Endothelial cell of umbilical vein (primary cell): Measurements from ENCODE around the gene HCRT. TPM values are rescaled to one million over a fixed set of nuclear protein-coding genes. Genes with fewer than 3 reads are reported as not detected.

Experiments used
- BruUV-seq: library from RNA; stranded (reverse); fragments of 400-500 nt; replicated peaks from 2 replicates; lab custom pipeline; 2021; lab: Mats Ljungman, UMichigan
- CTCF ChIA-PET: fragments of 300-600, 350-600 bp; sonication (Branson Sonifier 250); formaldehyde crosslinking; loops from one replicate; lab custom pipeline; 2021; ENCODE audit warnings: antibody characterized with exemption, inconsistent platforms; lab: Charles Lee
- POLR2A ChIA-PET: fragments of 300-600, 350-600 bp; sonication (Branson Sonifier 250); formaldehyde crosslinking; loops from one replicate; lab custom pipeline; 2021; ENCODE audit warnings: antibody characterized with exemption, inconsistent platforms; lab: Charles Lee
- DNase-seq: peaks from one replicate; pipeline ENCODE4 v3.0.0-alpha.2; 2011; ENCODE audit warnings: low read depth, low spot score
- FAIRE-seq: peaks from 2 replicates; lab custom pipeline; 2011; peaks lifted over from hg19 to GRCh38; lab: Jason Lieb, UNC
- H2AFZ ChIP-seq: 2 replicates; pipeline ENCODE4 v1.6.0; 2012; ENCODE audit warnings: low read depth, low read length, control low read depth, inconsistent platforms
- H3K27ac ChIP-seq: 2 replicates; pipeline ENCODE4 v1.5.1; 2011; ENCODE audit warnings: low read depth, mild to moderate bottlenecking, control low read depth, low read length, moderate library complexity; ENCODE audit not compliant: insufficient read depth
- H3K27me3 ChIP-seq, 2 experiments: 2 replicates each; pipeline versions ENCODE4 v1.6.0 to v1.6.1; 2011; ENCODE audit warnings: low read length in 2 of 2, mixed read lengths in 1 of 2; ENCODE audit not compliant: control insufficient read depth in 2 of 2, insufficient read depth in 2 of 2
- H3K36me3 ChIP-seq, 2 experiments: 2 replicates in 1 of 2; 3 replicates in 1 of 2; pipeline ENCODE4 v1.5.1; 2011; ENCODE audit warnings: low read length in 2 of 2, mild to moderate bottlenecking in 1 of 2, moderate library complexity in 1 of 2; ENCODE audit not compliant: control insufficient read depth in 2 of 2, insufficient read depth in 2 of 2; ENCODE audit errors: extremely low read depth in 1 of 2
- H3K4me1 ChIP-seq: 3 replicates; pipeline ENCODE4 v1.5.1; 2011; ENCODE audit warnings: mild to moderate bottlenecking, low read length; ENCODE audit not compliant: control insufficient read depth, insufficient read depth; ENCODE audit errors: extremely low read depth
- H3K4me2 ChIP-seq: 2 replicates; pipeline ENCODE4 v1.6.1; 2011; ENCODE audit warnings: low read length, control low read depth, mixed read lengths; ENCODE audit not compliant: insufficient read depth
- H3K4me3 ChIP-seq, 3 experiments: fragments of 200-600 bp in 1 of 3; sonication (generic), shearing (Covaris generic) in 1 of 3; replicated peaks in 1 of 3; 2 replicates each; pipeline ENCODE4 v1.5.1; 2011 to 2016; ENCODE audit warnings: control low read depth in 3 of 3, low read length in 3 of 3, mild to moderate bottlenecking in 2 of 3, inconsistent platforms in 1 of 3, low read depth in 1 of 3, moderate library complexity in 1 of 3; ENCODE audit not compliant: insufficient read depth in 1 of 3
- H3K79me2 ChIP-seq: 2 replicates; pipeline ENCODE4 v1.6.0; 2012; ENCODE audit warnings: low read length, inconsistent platforms; ENCODE audit not compliant: control insufficient read depth, insufficient read depth
- H3K9ac ChIP-seq: replicated peaks from 2 replicates; pipeline ENCODE3; 2011; ENCODE audit warnings: low read length, control low read depth; ENCODE audit not compliant: insufficient read depth; ENCODE audit errors: extremely low read depth
- H3K9me1 ChIP-seq: replicated peaks from 3 replicates; pipeline ENCODE4 v1.6.0; 2011; ENCODE audit warnings: mild to moderate bottlenecking, low read length; ENCODE audit not compliant: control insufficient read depth, insufficient read depth; ENCODE audit errors: extremely low read depth
- H3K9me3 ChIP-seq: replicated peaks from 2 replicates; pipeline ENCODE4 v1.5.1; 2012; ENCODE audit warnings: low read length, inconsistent platforms; ENCODE audit not compliant: control insufficient read depth, insufficient read depth
- H4K20me1 ChIP-seq: replicated peaks from 2 replicates; pipeline ENCODE3; 2011; ENCODE audit warnings: mild to moderate bottlenecking, low read length; ENCODE audit not compliant: control insufficient read depth, insufficient read depth; ENCODE audit errors: extremely low read depth
- EZH2 ChIP-seq: IDR thresholded peaks from 2 replicates; pipeline ENCODE4 v1.6.1; 2012; ENCODE audit warnings: borderline replicate concordance, low read depth, mild to moderate bottlenecking, moderate library complexity, low read length, inconsistent platforms; ENCODE audit not compliant: severe bottlenecking
- FOS ChIP-seq: IDR thresholded peaks from 2 replicates; pipeline ENCODE4 v1.6.1; 2011; ENCODE audit warnings: mild to moderate bottlenecking, low read length, moderate library complexity, borderline replicate concordance; ENCODE audit not compliant: insufficient read depth
- GATA2 ChIP-seq: IDR thresholded peaks from 2 replicates; pipeline ENCODE4 v1.7.0; 2011; ENCODE audit warnings: low read depth, mild to moderate bottlenecking, moderate library complexity, mixed read lengths, low read length; ENCODE audit not compliant: insufficient read length, insufficient read depth
- JUN ChIP-seq: IDR thresholded peaks from 2 replicates; pipeline ENCODE4 v1.6.1; 2011; ENCODE audit warnings: borderline replicate concordance, low read depth; ENCODE audit not compliant: insufficient read length, insufficient read depth
- MYC ChIP-seq: IDR thresholded peaks from one replicate; pipeline ENCODE4 v1.6.1; 2011; ENCODE audit warnings: mild to moderate bottlenecking, low read depth, low read length
- dilution Hi-C: fragments of 300-500 bp; cut with MboI; formaldehyde crosslinking; loops from one replicate; pipeline ENCODE4 v1.15.0; 2019; ENCODE audit warnings: low sequenced_read_pairs; ENCODE audit not compliant: extremely low pct_ligation_motif_present
- intact Hi-C: fragments of 100-400 bp; cut with micrococcal nuclease; formaldehyde crosslinking; loops from one replicate; pipeline ENCODE4 v1.10.0; 2022
- polyA plus RNA-seq, 4 experiments: library from polyadenylated mRNA; depleted of rRNA in 3 of 4; stranded (reverse) in 3 of 4; unstranded in 1 of 4; fragments of >200 nt; gene quantifications; 2 replicates each; pipeline versions ENCODE4 v1.2.1 to v1.2.3, GENCODE V29; 2011 to 2012; ENCODE audit warnings: missing spikeins in 1 of 4
- total RNA-seq: library from RNA; stranded (reverse); gene quantifications from 2 replicates; pipeline ENCODE4 v1.2.3, GENCODE V29; 2021
- TF ChIP-seq, protein P1 (sequence below), 2 donors: IDR thresholded peaks; 1 replicate in 1 of 2; 2 replicates in 1 of 2; pipeline ENCODE4 v1.5.1; 2011; ENCODE audit warnings: low read length in 2 of 2, mild to moderate bottlenecking in 2 of 2, moderate library complexity in 2 of 2, control low read depth in 1 of 2, inconsistent platforms in 1 of 2, low read depth in 1 of 2; ENCODE audit not compliant: insufficient read depth in 1 of 2; ENCODE audit errors: extremely low read depth in 1 of 2

The HCRT gene
- total and polyA plus RNA-seq, 2 donors (not counting 3 experiments of a cell fraction or from before 2014, with no cell fraction given): not detected

DNA sequence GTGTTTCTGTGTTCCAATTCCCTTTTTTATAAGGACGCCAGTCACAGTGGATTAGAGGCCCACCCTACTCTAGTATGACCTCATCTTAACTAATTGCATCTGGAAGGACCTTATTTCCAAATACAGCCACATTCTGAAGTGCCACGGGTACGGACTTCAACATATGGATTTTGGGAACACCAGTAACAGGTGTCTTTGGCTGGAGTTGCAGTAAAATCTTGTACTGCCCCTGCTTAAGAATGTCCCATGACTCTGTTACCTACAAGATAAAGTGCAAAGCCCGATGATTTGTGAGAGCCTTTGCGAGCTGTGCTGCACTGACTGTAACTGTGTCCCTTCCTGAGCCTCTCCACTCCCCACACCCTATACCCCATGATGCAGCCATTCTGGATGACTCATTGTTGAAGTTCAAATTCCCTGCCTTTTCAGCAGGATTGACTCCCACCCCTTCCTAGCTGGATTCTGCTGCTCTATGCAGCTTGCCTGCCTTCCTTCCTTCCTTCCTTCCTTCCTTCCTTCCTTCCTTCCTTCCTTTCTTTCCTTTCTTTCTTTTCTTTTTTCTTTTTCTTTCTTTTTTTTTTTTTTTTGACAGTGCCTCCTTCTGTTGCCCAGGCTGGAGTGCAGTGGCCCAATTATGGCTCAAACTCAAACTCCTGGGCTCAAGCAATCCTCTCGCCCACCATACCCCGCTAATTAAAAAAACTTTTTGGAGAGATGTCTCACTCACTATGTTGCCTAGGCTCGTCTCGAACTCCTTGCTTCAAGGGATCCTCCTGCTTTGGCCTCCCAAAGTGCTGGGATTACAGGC, 2.1 kb downstream of the HCRT start:
- H3K27ac ChIP-seq: no peak overlapping the region
- no peaks in the 10 kb centered on the region for H3K36me3 ChIP-seq
- TF ChIP-seq MYC (no peak), EZH2 (peak; percentile 36), JUN (peak; percentile 59), GATA2 (no peak), FOS (peak; percentile 49)
- TF ChIP-seq, protein P1, sequence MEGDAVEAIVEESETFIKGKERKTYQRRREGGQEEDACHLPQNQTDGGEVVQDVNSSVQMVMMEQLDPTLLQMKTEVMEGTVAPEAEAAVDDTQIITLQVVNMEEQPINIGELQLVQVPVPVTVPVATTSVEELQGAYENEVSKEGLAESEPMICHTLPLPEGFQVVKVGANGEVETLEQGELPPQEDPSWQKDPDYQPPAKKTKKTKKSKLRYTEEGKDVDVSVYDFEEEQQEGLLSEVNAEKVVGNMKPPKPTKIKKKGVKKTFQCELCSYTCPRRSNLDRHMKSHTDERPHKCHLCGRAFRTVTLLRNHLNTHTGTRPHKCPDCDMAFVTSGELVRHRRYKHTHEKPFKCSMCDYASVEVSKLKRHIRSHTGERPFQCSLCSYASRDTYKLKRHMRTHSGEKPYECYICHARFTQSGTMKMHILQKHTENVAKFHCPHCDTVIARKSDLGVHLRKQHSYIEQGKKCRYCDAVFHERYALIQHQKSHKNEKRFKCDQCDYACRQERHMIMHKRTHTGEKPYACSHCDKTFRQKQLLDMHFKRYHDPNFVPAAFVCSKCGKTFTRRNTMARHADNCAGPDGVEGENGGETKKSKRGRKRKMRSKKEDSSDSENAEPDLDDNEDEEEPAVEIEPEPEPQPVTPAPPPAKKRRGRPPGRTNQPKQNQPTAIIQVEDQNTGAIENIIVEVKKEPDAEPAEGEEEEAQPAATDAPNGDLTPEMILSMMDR (IDR thresholded peaks at IDR 0.05; ENCODE audit: extremely low read depth in 1 of 2, insufficient read depth in 1 of 2, low read depth in 1 of 2, low read length in 2 of 2): no peak
- peaks cover 9 to 13% of the 10 kb centered on the region in 2 experiments for H3K27me3 ChIP-seq
- H3K4me3 ChIP-seq: no peak overlapping the region
- BruUV-seq: no TSS peak
- H3K9me3 ChIP-seq: no peaks in the 10 kb centered on the region
- no peaks in the 10 kb centered on the region for H4K20me1 ChIP-seq
- FAIRE-seq: peak; percentile 67
- dilution Hi-C loops: no loop called here
- POLR2A ChIA-PET: interaction anchor here (0.6 kb wide), 1 partner anchor 182 kb away, joined by 3 read pairs; no protein-coding TSS in a partner anchor
- peaks cover 14% of the 10 kb centered on the region for H3K4me1 ChIP-seq
- H2AFZ ChIP-seq: peak overlapping the region; percentile 95
- H3K9me1 ChIP-seq: no peaks in the 10 kb centered on the region
- H3K79me2 ChIP-seq: no peaks in the 10 kb centered on the region
- H3K4me2 ChIP-seq: peak overlapping the region; percentile 78
- peak; percentile 21 for DNase-seq
- CTCF ChIA-PET: interaction anchor here (1.3 to 5.6 kb wide), 6 partner anchors 11 to 344 kb away, joined by 3 to 52 read pairs (median 4); partner anchors contain the start of genes GHDC and KAT2A
- intact Hi-C loops: loop anchor here (5.0 kb wide), 1 partner anchor 116 kb away; no protein-coding TSS in a partner anchor
- H3K9ac ChIP-seq: no peak overlapping the region
